Panc1 (cell line): Measurements from ENCODE around the gene IL22. TPM values are rescaled to one million over a fixed set of nuclear protein-coding genes. Genes with fewer than 3 reads are reported as not detected.
A peak's percentile ranks its signal among the peaks of the same experiment; 100 is the strongest.

Source experiments
- ATAC-seq: fragments of 200-7000 bp; cut with Tn5 transposase; 2 replicates; pipeline ENCODE4 v1.9.1; 2020; ENCODE audit warnings: mild to moderate bottlenecking, moderate library complexity
- BruUV-seq: library from RNA; stranded (reverse); fragments of 400-500 nt; replicated peaks from 2 replicates; lab custom pipeline; 2021; lab: Mats Ljungman, UMichigan
- CTCF ChIA-PET: fragments of 300-600 bp; sonication (Branson Sonifier 250); formaldehyde crosslinking; loops from one replicate; lab custom pipeline; 2022; ENCODE audit warnings: antibody characterized with exemption; lab: Charles Lee
- POLR2A ChIA-PET: fragments of 300-600 bp; sonication (Branson Sonifier 250); formaldehyde crosslinking; loops from one replicate; lab custom pipeline; 2022; ENCODE audit warnings: antibody characterized with exemption; lab: Charles Lee
- DNase-seq: peaks from one replicate; pipeline ENCODE4 v3.0.0-alpha.2; 2010; ENCODE audit warnings: low read depth, low spot score
- H3K27ac ChIP-seq: 2 replicates; pipeline ENCODE4 v1.5.1; 2011; ENCODE audit warnings: mild to moderate bottlenecking, low read length, inconsistent platforms
- H3K27me3 ChIP-seq: fragments of 200-500 bp; sonication (Bioruptor generic); 2 replicates; pipeline ENCODE4 v1.6.0; 2014; ENCODE audit warnings: low read length, inconsistent platforms; ENCODE audit not compliant: control insufficient read depth, insufficient read depth
- H3K36me3 ChIP-seq: fragments of 200-500 bp; sonication (Bioruptor generic); 2 replicates; pipeline ENCODE4 v1.5.1; 2014; ENCODE audit warnings: inconsistent platforms, mild to moderate bottlenecking, low read length, moderate library complexity; ENCODE audit not compliant: control insufficient read depth, insufficient read depth
- H3K4me1 ChIP-seq: 2 replicates; pipeline ENCODE4 v1.5.1; 2011; ENCODE audit warnings: inconsistent platforms, mild to moderate bottlenecking, low read length, moderate library complexity; ENCODE audit not compliant: control insufficient read depth, insufficient read depth
- H3K4me3 ChIP-seq, 2 experiments: 2 replicates each; pipeline ENCODE4 v1.5.1; 2011 to 2012; ENCODE audit warnings: low read depth in 2 of 2, low read length in 2 of 2, mild to moderate bottlenecking in 2 of 2, inconsistent platforms in 1 of 2, moderate library complexity in 1 of 2
- H3K9me3 ChIP-seq: fragments of 200-500 bp; sonication (Bioruptor generic); 2 replicates; pipeline ENCODE4 v1.5.1; 2014; ENCODE audit warnings: low read depth, mild to moderate bottlenecking, inconsistent platforms, low read length, moderate library complexity; ENCODE audit not compliant: control insufficient read depth, insufficient read depth
- POLR2AphosphoS5 ChIP-seq: IDR thresholded peaks from 2 replicates; pipeline ENCODE4 v1.6.1; 2012; ENCODE audit warnings: mild to moderate bottlenecking, low read depth, low read length, moderate library complexity
- SIN3A ChIP-seq: IDR thresholded peaks from 2 replicates; pipeline ENCODE4 v1.6.1; 2012; ENCODE audit warnings: low read depth, mild to moderate bottlenecking, low read length, moderate library complexity, borderline replicate concordance; ENCODE audit not compliant: insufficient read depth
- TCF7L2 ChIP-seq: IDR thresholded peaks from 2 replicates; pipeline ENCODE4 v1.6.1; 2011; ENCODE audit warnings: mild to moderate bottlenecking, low read depth, low read length, inconsistent platforms
- in situ Hi-C: cut with HindIII; loops from 2 replicates; pipeline ENCODE4 v1.10.0; 2016; ENCODE audit warnings: low sequenced_read_pairs, low pct_unique_long_range_greater_than_20kb
- intact Hi-C: fragments of 100-400 bp; cut with micrococcal nuclease; formaldehyde crosslinking; loops from one replicate; pipeline ENCODE4 v1.10.0; 2022; ENCODE audit not compliant: unreplicated experiment
- total RNA-seq: library from RNA; stranded (reverse); gene quantifications from one replicate; pipeline ENCODE4 v1.2.1, GENCODE V29; 2021; ENCODE audit not compliant: unreplicated experiment
- TF ChIP-seq, protein P1 (sequence below), 2 experiments: IDR thresholded peaks; 2 replicates each; pipeline ENCODE4 v1.6.1; 2011 to 2012; ENCODE audit warnings: low read depth in 2 of 2, control low read depth in 1 of 2, low read length in 1 of 2, mild to moderate bottlenecking in 1 of 2, moderate library complexity in 1 of 2; ENCODE audit not compliant: insufficient read depth in 1 of 2
- TF ChIP-seq, protein P2 (sequence below): fragments of 450-650 bp; IDR thresholded peaks from 2 replicates; pipeline ENCODE4 v1.5.1; 2017; ENCODE audit warnings: mild to moderate bottlenecking

The IL22 gene
- total RNA-seq, 1 experiment from 2014 or later = not detected

DNA sequence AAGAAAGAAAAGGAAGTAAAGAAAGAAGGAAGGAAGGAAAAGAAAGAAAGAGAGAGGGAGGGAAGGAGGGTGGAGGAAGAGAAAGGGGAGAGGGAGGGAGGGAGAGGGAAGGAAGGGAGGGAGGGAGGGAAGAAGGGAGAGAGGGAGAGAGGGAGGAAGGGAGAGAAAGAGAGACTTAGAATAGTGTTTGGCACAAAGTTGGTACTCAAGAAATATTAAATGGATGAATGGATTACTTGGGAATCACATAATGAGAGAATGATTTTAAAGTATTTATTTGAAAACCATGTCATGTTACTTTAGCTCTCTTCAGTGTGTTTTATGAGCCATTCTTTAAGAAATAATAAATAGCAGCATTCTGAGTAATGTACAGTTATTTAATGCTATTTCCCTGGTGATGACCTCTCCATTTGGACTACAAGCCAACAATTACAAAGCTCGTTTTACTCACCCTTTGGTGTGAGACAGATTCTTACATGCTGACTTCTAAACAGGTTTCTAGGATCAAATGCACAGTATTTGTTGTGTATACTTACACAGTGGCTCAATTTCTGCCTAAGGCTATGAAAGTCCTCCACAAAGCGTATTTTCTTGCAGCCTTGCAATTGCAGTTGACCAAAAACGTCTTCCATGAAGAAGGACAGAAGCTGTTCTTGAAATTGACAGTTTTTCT, 28.7 kb downstream of the IL22 start:
- TF ChIP-seq POLR2AphosphoS5 = no peak
- TF ChIP-seq, protein P1, sequence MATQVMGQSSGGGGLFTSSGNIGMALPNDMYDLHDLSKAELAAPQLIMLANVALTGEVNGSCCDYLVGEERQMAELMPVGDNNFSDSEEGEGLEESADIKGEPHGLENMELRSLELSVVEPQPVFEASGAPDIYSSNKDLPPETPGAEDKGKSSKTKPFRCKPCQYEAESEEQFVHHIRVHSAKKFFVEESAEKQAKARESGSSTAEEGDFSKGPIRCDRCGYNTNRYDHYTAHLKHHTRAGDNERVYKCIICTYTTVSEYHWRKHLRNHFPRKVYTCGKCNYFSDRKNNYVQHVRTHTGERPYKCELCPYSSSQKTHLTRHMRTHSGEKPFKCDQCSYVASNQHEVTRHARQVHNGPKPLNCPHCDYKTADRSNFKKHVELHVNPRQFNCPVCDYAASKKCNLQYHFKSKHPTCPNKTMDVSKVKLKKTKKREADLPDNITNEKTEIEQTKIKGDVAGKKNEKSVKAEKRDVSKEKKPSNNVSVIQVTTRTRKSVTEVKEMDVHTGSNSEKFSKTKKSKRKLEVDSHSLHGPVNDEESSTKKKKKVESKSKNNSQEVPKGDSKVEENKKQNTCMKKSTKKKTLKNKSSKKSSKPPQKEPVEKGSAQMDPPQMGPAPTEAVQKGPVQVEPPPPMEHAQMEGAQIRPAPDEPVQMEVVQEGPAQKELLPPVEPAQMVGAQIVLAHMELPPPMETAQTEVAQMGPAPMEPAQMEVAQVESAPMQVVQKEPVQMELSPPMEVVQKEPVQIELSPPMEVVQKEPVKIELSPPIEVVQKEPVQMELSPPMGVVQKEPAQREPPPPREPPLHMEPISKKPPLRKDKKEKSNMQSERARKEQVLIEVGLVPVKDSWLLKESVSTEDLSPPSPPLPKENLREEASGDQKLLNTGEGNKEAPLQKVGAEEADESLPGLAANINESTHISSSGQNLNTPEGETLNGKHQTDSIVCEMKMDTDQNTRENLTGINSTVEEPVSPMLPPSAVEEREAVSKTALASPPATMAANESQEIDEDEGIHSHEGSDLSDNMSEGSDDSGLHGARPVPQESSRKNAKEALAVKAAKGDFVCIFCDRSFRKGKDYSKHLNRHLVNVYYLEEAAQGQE (IDR thresholded peaks at IDR 0.05; ENCODE audit: insufficient read depth in 1 of 2, low read depth in 2 of 2, low read length in 1 of 2) = no peak
- TF ChIP-seq SIN3A = no peak
- TF ChIP-seq, protein P2, sequence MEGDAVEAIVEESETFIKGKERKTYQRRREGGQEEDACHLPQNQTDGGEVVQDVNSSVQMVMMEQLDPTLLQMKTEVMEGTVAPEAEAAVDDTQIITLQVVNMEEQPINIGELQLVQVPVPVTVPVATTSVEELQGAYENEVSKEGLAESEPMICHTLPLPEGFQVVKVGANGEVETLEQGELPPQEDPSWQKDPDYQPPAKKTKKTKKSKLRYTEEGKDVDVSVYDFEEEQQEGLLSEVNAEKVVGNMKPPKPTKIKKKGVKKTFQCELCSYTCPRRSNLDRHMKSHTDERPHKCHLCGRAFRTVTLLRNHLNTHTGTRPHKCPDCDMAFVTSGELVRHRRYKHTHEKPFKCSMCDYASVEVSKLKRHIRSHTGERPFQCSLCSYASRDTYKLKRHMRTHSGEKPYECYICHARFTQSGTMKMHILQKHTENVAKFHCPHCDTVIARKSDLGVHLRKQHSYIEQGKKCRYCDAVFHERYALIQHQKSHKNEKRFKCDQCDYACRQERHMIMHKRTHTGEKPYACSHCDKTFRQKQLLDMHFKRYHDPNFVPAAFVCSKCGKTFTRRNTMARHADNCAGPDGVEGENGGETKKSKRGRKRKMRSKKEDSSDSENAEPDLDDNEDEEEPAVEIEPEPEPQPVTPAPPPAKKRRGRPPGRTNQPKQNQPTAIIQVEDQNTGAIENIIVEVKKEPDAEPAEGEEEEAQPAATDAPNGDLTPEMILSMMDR = no peak
- TF ChIP-seq TCF7L2 = no peak
- Histone ChIP-seq H3K4me3 (no peak overlapping the region), H3K36me3 (no peaks in the 10 kb centered on the region), H3K9me3 (no peaks in the 10 kb centered on the region), H3K27me3 (no peaks in the 10 kb centered on the region), H3K27ac (peak overlapping the region; percentile 51; the same call in 1 of the 2 replicates), H3K4me1 (peaks cover 24% of the 10 kb centered on the region)
- ATAC-seq (no peak), DNase-seq (no peak)
- in situ Hi-C loops (no loop called here), intact Hi-C loops (no loop called here)
- no TSS peak for BruUV-seq
- ChIA-PET POLR2A (interaction anchor here (0.6 kb wide), 1 partner anchor 322 kb away, joined by 3 read pairs; no protein-coding TSS in a partner anchor), CTCF (interaction anchor here (0.8 kb wide), 1 partner anchor 12 kb away, joined by 9 read pairs; no protein-coding TSS in a partner anchor)

- in situ Hi-C loops (no loop called here), intact Hi-C loops (loop anchor here (1.0 to 2.0 kb wide), 2 partner anchors 94 to 182 kb away; no protein-coding TSS in a partner anchor)
- DNase-seq (peak; percentile 58), ATAC-seq (peak; percentile 99)
- Histone ChIP-seq H3K4me1 (peaks cover 24% of the 10 kb centered on the region), H3K27me3 (peaks cover 6% of the 10 kb centered on the region), H3K27ac (peak overlapping the region; percentile 51), H3K9me3 (no peaks in the 10 kb centered on the region), H3K4me3 (peak overlapping the region in 1 of 2 experiments; percentile 23; a peak in 2 of 4 replicates), H3K36me3 (no peaks in the 10 kb centered on the region)
- no TSS peak for BruUV-seq
- CTCF ChIA-PET = interaction anchor here (1.1 to 1.3 kb wide), 2 partner anchors 94 to 869 kb away, joined by 3 read pairs; no protein-coding TSS in a partner anchor
- TF ChIP-seq, protein P1 (IDR thresholded peaks at IDR 0.05; ENCODE audit: insufficient read depth in 1 of 2, low read depth in 2 of 2, low read length in 1 of 2) = no peak
- TF ChIP-seq, protein P2 = peak; percentile 90
- TF ChIP-seq TCF7L2 (no peak), POLR2AphosphoS5 (no peak)
- POLR2A ChIA-PET = interaction anchor here (0.9 kb wide), 1 partner anchor 109 kb away, joined by 3 read pairs; the partner anchor contains the start of gene MDM1
Observed at GRCh38 chr12:68223067-68223747, 30.2 kb downstream of the IL22 start.
